Inflammatory macrophage treated with lipopolysaccharide for 1 hour (primary cell): ENCODE data around the gene ANGEL1.

Experiments used
- DNase-seq, 2 donors: peaks; one replicate each; pipeline ENCODE4 v3.0.0-alpha.2; 2020 to 2022

ANGEL1 gene

DNA sequence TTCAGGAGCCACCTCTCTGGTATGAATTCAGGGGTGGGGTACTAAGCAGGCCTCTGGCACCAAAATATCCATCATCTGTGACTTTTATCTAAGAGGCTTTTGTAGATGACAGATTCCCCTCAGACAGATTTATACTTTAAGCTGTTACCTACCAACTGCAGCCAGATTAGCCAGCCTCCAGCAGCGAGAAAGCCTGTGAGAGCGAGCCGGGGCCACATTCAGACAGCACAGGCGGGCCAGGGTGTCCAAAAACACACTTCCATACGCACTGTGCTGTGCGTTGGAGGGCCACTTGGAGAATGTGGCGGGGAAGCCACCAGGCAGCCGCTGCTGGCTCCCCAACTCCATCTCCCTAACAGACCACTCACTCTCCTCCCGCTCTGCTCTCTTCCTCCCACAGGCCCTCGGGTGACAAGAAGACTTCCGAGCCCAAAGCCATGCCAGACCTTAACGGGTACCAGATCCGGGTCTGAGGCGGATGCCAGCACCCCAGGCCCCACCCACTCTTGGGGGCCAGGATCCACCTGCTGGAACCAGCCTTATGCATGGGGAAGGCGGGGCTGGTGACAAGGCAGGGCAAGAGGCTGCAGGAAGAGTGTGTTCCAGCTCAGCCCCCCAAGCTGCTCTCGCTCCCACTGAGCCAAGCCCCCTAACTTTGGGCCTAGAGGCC, 34.0 kb downstream of the ANGEL1 start:
- no peak for DNase-seq

DNA sequence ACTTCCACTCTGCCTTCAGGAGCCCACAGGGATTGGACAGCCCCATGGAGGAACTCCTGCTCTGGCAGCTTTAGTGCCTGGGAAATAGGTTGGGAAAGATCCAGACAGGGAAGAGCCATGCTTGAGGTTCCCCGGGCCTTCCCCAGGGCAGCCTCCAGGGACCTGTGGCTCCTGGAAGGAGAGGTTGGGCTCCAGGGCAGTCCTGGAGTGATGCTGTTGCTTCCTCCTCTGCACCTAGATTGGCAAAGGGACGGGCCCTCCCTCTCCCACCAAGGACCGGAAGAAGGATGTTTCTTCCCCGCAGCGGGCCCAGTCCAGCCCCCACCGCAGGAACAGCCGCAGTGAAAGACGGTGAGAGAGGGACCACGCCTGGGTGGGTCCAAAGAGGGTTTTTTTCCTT, 35.0 kb downstream of the ANGEL1 start:
- no peak for DNase-seq

DNA sequence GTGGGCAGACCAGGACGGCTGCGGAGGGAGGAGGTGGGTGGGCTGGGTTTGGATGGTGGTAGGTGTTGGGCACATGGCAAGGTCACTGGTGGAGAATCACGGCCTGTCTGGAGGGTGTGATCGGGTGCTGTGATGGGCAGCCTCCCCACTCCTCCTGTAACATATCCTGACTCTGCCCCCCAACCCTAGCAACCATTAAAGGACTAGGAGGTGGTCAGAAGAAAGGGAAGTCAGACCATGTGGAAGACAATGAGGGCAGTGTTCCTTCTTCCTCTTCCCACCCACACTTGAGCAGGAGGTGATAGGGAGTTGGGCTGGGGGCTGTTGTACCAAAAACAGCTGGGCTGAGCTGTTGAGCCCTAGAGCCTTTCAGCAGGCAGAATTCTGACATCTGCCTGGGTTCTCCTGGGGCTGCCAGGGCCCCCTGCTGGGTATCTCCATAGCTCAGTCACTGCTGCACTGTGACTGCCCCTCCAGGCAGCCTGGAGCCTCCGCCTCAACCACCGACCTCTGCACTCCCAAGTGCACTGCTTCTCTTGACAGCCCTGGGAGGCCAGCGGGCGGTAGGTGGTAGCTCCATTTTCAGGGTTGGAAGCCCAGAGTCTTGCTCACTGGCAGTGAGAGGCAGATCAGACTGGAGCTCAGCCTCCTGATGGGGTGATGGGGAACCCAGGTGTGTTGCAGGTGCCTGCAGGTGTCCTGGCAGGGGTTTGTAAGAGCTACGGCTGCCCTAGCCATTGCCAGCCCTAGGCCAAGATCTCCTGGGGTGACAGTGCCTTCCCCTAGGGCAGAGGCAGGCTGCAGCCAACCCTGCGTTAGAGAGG, 36.0 kb downstream of the ANGEL1 start:
- peak in 1 of 2 donors; percentile 46 for DNase-seq

DNA sequence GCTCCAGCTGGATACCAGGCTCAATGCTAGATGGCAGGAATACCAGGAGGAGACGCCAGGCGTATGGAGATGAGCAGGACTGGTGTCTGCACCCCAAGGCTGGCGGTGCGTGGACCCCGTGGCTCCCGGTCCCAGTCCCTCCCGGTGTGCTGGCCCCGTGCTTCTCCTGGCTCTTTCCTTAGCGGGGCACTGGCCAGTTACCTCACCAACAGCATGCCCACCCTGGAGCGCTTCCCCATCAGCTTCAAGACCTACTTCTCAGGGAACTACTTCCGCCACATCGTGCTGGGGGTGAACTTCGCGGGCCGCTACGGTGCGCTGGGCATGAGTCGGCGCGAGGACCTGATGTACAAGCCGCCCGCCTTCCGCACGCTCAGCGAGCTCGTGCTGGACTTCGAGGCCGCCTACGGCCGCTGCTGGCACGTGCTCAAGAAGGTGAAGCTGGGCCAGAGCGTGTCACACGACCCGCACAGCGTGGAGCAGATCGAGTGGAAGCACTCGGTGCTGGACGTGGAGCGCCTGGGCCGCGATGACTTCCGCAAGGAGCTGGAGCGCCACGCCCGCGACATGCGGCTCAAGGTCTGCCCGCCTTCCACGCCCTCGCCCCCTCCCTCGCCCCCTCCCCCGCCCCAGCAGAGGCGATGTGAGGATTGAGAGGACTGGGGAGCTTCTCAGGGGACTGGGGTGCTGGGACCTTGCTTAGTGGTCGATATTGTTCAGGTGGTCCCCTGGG, 36.8 kb downstream of the ANGEL1 start:
- DNase-seq = no peak

DNA sequence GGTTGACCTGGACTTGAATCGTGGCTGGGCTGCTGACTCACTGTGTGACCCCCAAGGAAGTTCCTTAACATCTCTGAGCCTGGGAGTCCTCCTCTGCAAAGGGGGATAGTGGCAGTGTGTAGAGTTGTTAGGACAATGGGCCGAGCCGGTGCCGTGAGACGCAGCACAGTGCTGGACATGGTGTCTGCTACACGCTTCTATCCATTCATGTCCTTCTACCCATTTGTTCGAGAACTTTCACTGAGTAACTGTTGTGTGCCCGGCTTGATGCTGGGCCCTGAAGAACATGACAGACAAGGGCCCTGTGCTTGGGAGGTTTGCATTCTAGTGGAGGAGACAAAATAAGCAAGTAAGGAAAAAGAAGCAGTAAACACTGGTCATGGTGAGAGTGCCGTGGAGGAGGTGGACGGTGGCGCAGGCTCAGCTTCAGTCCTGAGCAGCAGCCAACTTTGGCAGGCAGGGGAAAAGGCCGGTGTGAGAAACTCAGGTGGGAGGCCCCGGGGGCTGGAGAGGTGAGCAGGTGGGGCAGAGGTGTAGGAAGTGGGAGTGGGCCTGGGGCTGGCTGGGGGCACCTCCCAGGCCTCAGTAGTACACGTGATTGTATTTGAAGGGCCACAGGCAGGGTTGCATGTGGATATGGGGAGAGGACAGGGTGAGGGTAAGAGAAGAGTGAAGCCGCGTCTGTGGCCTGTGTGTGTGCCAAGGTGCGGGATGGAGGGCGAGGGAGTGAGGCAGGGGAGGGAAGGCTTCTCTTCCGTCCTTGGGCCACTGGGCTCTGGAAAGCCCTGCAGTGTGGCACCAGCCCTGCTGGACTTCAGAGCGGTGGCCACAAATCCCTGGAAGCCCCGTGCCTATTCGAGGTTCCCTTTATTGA, 37.6 kb downstream of the ANGEL1 start:
- no peak for DNase-seq

DNA sequence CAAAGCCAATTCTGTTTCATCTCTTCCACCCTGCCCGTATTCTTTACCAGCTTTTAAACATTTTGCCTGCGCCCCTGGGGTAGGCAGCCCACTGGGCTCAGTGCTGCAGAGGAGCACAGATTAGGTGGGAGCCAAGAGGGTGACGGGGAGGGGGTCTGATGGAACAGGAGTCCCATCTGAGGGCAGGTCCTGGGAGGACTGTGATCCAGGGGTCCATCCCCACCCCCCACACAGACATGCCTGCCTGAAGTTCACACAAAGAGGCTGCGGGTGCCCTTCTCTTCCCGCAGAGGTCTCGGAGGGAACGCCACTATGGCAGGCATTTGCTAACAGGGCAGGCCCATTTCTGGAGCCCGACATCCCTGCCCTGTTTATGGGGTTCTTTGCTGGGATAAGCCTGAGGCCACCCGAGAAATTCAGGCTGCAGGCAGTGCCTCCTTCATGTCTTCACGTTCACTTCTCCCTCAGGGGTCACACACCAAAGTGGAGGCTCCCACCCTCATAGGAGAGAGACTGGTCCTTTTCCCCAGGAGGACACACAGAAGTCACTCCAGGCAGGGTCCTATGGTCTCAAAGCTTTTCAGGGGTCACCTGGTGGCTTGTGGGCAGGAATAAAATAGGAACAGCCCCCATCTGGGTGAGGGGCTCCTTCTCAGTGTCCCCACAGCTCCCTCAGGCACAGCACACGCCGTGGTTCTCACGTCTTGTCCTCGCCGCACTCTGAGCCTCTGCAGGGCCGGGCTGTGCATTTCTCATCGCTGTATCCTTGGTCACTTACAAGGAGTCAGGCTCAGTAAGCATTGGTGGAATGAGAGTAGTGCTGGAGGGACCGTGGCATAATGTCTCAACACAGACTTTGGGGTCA, 38.5 kb downstream of the ANGEL1 start:
- DNase-seq = no peak

DNA sequence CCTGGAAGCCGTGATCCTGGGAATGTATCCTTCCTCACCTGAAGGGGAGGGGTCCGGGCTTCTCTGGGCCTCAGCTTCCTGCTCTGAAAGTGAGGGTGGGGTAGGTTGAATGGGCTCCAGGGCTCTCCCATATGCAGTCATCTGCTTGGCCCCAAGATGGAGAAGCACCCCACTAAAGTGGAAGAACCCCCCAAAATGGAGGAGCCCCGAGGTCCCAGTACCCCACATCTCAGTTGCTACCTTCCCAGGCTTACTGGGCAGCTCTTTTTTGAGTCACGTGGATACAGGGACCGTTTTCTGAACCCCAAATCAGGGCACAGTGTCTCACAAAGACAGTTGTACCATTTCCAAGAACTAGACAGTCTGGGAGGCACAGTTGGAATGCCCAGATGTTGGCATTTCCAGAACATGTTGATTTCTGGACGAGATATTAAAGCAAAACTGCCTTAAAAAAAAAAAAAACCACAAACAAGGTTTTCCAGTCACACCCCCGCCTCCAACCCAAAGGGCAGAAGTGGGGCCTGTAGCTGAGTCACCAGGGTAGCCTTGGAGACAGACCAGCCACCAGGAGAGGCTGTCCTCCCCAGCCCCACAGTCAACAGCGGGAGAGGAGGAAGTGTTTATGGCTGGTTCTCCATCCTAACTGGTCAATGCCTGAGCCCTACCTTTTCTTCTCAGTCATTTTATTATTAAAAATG, 39.3 kb downstream of the ANGEL1 start:
- DNase-seq = peak; percentile 88 to 94

DNA sequence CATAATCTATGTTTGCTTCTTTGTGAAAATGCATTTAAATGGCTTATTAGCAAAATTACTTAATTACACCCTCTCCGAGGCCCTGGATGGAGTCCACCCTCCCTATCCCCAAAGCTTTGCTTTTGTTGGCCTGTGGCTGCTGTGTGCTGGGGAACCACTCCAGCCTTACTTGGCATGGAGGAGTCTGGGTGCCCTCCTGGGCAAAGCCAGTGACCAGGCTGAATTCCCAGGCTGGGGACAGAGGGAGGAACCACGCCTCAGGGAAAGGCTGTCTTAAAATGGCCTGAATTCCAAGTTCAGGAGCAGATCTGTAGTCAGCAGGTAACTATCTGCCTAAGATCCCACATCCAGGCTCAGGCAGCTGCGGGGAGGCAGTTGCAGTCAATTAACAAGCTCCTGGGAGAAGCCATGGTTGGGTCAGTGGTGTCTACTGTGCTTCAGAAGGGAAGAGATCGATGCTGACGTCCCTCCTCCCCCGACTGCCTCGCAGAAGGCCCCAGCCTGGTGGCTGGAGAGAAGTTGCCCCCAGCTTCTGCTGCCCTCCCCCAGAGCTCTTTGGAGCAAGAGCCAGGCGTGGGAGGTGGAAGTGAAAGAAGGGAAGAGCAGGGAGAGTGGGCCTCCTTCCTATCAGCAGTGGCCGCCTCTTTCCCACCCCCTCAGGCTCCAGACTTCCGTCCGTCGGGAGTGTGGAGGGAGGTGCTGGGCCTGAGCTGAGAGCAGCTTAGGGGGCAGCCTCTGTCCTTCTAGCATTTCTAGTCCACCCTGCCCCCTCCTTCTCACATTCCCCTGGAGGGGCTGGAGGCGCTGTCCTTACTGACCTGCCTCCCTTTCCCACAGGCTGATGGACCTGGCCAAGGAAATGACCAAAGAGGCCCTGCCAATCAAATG, 40.1 kb downstream of the ANGEL1 start:
- DNase-seq = peak; percentile 82 to 94

DNA sequence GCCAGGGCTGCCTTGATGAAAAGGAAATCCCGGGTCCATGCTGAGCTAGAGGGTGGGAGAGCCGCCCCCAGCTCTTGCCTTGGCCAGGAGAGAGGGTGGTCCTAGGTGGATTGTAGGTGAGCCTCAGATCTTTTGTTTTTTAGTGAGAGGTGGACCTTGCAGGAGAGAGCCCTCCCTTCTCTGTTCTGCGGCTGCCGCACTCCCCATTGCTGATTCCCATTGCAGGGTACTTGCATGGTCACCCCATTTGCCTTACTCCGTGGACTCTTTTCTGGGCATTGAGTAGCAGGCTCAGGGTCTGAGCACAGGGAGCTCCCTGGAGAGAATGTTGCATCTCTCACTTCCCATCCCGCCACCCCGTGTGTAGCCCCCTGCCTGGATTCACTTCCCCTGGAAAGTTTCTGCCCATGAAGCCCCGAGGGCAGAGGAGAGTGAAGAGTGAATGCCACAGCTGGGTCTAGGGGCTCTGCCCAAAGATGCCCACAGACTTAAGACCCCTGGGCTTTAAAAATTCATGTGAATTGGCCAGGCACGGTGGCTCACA, 41.2 kb downstream of the ANGEL1 start:
- DNase-seq = peak in 1 of 2 donors; percentile 24

DNA sequence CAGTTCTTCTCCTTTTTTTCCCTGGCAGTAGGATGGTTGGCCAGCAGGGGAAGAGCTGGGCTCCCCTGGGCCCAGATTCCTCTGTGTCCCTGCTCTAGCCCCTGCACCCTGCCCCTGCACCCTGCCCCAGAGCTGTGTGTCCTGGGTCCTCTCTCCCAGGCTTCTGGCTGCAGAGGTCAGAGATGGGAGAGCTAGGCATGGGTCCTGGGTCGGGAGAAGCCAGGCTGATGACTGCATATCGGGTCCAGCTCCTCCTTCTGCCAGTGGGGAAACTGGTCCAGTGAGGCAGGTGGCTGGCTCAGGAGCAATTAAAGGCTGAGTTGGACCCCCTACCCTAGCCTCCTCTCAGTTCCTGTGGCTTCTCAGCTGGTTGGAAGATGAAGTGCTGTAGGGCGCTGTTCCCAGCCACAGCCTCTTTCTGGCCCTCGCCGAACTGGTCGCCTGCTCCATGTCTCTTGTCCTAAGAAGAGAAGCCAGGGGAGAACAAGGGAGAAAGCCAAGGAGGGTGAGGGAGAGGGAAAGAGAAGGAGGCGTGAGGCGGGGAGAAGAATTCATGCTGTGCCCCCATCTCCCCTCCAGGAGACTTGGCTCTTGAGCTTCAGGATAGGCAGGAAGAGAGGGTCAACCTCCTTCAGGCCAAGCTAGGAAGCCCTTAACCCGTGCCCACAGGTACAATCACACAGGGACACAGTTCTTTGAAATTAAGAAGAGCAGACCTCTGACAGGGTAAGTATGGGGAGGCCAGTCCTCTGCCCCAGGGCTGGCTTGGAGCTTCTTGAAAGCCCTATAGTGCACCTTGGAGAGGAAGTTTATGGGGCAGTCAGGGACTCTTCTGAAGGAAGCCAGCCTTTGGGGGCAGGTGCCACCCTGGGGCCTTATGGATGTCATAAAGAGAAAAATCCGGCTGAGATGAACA, 41.9 kb downstream of the ANGEL1 start:
- no peak for DNase-seq

DNA sequence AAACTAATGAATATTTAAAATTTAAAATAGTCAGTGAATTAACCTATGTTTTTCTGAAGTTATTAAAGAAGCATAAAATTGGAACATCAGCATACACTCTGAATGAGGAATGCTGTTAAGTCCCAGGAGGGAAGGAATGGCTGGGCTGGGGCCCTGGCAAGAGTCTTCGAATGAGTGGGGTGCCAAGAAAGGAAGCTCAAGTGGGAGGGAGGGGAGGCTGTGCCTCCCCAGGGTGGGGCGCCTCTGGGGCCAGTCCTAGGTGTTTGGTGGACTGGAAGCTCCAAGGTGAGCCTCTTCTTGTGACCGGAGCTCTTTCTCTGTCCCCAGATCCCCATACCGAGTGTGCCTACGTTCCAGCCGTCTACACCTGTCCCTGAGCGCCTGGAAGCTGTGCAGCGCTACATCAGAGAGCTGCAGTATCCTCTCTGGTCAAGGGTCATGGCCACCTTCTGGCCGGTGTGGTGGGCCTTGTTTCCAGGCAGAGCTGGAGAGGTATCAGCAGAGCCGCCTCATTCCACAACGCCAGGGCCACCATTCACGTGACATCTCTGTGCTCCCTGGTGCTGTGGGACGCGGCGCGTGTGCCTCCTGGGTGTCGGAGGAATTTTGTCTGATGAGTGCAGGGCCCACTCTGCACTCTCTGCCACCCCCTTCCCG, 42.9 kb downstream of the ANGEL1 start:
- no peak for DNase-seq

DNA sequence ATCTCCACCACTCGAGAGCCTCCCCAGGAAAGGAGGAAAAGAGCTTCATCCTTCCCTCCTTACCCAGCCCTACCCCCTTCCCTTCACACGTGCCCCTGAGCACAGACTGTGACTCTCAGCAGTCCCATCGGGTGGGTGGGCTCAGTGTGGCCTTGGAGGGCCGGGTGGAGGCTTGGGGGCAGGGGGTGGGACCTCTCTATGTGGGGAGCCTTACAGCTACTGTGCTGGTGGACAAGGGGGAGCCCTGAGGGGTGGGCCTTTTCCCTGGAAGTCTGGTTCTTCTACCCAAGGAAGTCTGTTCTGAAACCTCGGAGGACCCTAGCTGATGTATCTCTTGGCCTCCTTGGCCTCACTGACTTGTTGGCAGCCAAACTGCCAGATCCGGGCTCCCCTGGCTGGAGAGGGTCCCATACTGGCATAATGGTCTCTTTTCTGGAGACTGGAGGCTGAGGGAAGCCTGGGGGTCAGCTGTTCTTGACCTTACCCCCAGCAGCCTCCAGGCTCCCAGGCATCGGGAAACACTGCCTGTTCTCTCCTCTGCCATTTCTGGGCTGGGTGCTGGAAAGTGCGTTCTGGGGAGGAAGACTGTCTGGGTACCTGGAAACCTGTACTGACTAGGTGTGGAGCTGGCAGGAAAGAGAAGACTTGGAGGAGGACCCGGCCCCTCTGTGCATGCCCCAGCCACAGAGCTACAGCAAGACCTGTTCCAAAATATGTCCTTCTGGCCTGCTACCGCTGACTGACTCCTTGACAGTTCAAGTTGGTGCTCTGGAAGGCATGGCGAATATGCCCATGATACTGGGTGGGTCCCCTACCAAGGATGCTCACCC, 43.8 kb downstream of the ANGEL1 start:
- DNase-seq = no peak

DNA sequence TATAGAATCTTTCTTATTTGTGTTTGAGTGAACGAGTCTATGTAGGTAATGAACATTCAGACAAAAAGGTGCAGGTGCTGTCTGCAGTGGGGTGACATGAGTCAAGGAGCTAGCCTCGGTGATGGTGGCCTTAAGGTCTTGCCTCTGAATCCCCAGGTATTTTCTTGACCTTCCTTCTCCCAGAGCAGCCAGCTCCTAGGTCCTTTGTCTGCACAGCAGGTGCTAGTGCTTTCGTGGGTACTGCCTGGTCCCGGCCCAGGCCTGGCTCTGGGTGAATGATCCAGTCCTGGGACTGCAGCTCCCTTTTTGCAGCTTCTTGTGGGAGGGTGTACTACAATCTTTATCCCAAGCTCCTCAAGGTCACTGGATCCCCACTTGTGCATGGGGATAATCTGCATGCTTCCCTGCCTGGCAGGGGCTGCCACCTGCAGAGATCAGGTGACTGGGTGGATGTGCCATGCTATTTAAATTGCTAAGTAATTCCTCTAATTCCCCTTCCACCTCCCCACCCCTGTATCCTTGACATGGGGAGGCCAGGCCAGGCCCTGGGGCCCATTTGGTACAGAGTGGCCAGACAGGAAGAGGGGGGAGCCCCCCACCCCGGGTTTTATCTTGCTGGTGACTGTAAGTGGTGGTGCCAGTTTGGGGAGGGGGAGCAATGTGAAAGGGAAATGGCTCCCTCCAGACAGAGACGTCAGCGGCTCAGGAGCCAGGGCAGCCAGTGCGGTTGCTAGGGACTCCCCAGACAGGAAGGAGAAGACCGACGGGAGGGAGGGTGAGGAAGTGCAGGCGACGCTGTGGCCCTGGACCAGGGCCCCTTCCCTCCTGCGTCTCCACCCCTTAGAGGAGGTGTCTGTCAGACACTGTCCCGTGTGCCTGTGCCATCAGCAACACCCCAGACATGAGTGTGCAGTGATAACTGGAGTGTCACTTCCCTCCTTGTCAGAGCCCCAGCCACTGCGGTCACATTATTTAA, 44.7 kb downstream of the ANGEL1 start:
- DNase-seq = peak; percentile 88 to 92

DNA sequence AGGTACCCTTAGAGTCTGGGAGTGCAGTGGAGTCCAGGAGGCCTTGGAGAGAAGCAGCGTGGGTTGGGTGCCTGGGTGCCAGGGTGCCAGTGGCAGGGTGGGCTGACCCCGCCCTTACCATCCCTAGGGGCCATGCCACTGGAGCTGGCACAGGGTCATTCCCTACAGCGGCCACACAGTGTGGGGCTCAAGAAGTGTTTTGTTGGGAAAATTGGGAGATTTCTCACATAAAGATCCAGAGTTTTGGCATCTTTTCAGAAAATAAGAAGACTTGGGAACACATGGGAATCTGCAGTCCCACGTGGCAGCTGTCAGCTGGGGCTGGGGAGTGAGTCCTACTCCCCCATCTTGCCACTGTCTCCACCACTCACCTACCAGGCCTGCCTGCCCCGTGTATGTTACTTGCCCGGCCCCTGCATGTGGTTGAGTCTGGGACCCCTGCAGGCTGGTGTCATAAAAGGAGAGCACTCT, 47.2 kb downstream of the ANGEL1 start:
- DNase-seq = no peak
